Urinary bladder (tissue), 4 donors: ENCODE measurements around the gene CHKB. TPM values are rescaled to one million over a fixed set of nuclear protein-coding genes. Genes with fewer than 3 reads are reported as not detected.

Experiments
- DNase-seq: peaks from one replicate; pipeline ENCODE4 v3.0.0-alpha.2; 2015; ENCODE audit errors: extremely low spot score
- H3K27ac ChIP-seq: one replicate; pipeline ENCODE4 v1.5.1; 2013; ENCODE audit warnings: low read depth, mild to moderate bottlenecking, moderate library complexity
- H3K36me3 ChIP-seq: one replicate; pipeline ENCODE4 v1.6.1; 2013; ENCODE audit warnings: mild to moderate bottlenecking, moderate library complexity; ENCODE audit not compliant: insufficient read depth
- H3K4me1 ChIP-seq: one replicate; pipeline ENCODE4 v1.6.1; 2013; ENCODE audit warnings: mild to moderate bottlenecking, moderate library complexity; ENCODE audit not compliant: insufficient read depth
- H3K4me3 ChIP-seq: one replicate; pipeline ENCODE4 v1.5.1; 2013; ENCODE audit warnings: low read depth, low read length
- whole genome bisulfite sequencing: extraction: QIAGEN DNeasy Blood & Tissue Kit; methylation state at CpG from one replicate; pipeline ENCODE4 v1.1.7; 2013; 5-methylcytosine and 5-hydroxymethylcytosine counted together
- polyA plus RNA-seq: library from polyadenylated mRNA; stranded (reverse); fragments of 200-250 nt; gene quantifications from one replicate; pipeline ENCODE4 v1.2.3, GENCODE V29; 2013
- total RNA-seq: library from RNA; depleted of rRNA; stranded (reverse); fragments of >200 nt; gene quantifications from one replicate; pipeline ENCODE4 v1.2.3, GENCODE V29; 2014
- donor health status: healthy with polysubstance abuse.
- donor health status: healthy.

The CHKB gene
- total and polyA plus RNA-seq, 2 donors, result 28.0 to 45.7 TPM

GRCh38 chr22:50532824-50533796 is 49.5 kb downstream of the CHKB start:
- Histone ChIP-seq H3K27ac (no peak overlapping the region), H3K4me1 (peaks cover 1% of the 10 kb centered on the region), H3K36me3 (no peaks in the 10 kb centered on the region), H3K4me3 (no peak overlapping the region)
- WGBS, result 64% methylated on average over 19 of the region's 19 CpGs
- DNase-seq, result no peak

GRCh38 chr22:50531962-50532674 is 50.5 kb downstream of the CHKB start:
- 2% methylated on average over 56 of the region's 56 CpGs for WGBS

GRCh38 chr22:50531546-50531961 is 51.1 kb downstream of the CHKB start:
- WGBS, result 2% methylated on average over 44 of the region's 44 CpGs
- DNase-seq, result no peak
- Histone ChIP-seq H3K27ac (peak overlapping the region; percentile 24), H3K4me1 (peaks cover 1% of the 10 kb centered on the region), H3K4me3 (peak overlapping the region; percentile 55), H3K36me3 (no peaks in the 10 kb centered on the region)

More at GRCh38 chr22:50531962-50532674, 50.5 kb downstream of the CHKB start:
- Histone ChIP-seq H3K36me3 (no peaks in the 10 kb centered on the region), H3K4me1 (peaks cover 1% of the 10 kb centered on the region), H3K27ac (peak overlapping the region; percentile 24), H3K4me3 (peak overlapping the region; percentile 55)
- no peak for DNase-seq

DNA sequence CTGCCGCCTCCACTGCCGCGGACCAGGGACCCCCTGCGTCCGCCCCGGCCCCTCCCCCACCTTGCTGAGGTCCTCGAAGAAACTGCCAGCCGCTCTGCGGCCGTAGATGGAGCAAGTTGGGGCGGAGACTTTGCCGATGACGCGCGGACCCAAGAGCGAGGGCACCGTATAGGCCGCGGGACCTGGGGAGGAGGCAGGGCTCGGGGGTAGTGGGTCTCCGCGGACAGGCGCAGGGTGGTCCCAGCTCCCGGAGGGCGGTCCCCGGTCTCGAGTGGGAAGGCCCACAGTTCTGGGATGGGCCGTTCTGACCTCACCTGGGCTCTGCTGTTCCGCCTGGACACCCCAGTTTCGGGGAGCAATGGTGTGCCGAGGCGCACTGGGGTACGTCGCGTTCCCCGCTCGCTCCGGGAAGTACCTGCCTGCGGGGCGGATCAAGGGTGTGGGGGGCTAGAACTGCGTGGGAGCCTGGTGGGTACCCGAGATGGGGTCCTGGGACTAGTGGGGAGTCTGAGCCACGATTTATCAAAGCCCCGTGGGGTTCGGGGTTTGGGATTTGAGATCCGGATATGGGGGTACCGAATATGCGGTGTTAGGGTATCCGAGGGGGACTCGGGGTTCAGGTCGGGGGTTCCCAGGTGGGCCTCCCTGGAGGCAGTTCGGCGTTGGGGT is 51.6 kb downstream of the CHKB start:
- H3K4me3 ChIP-seq, result peak overlapping the region; percentile 55
- H3K27ac ChIP-seq, result peak overlapping the region; percentile 84
- H3K4me1 ChIP-seq, result peaks cover 1% of the 10 kb centered on the region

DNA sequence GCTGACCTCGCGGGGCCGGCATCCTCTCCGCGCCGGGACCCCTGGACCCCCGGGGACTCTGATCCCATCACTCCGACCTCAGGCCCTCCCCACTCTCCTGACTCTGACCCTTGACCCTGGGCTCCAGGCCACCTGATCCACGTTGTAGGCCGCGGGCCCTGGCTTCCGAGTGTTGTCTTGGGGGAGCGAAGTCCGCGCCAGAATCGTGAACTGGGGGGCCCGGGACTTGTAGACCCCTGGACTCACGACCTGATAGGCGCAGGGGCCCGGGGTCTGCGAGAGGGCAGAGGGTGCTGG is 52.1 kb downstream of the CHKB start:
- Histone ChIP-seq H3K27ac (peak overlapping the region; percentile 84), H3K36me3 (no peaks in the 10 kb centered on the region), H3K4me1 (peaks cover 1% of the 10 kb centered on the region), H3K4me3 (peak overlapping the region; percentile 55)
- no peak for DNase-seq
- 2% methylated on average over 21 of the region's 21 CpGs for WGBS

More for the DNA sequence above, 51.6 kb downstream of the CHKB start:
- DNase-seq, result no peak
- WGBS, result 6% methylated on average over 53 of the region's 53 CpGs
- no peaks in the 10 kb centered on the region for H3K36me3 ChIP-seq

DNA sequence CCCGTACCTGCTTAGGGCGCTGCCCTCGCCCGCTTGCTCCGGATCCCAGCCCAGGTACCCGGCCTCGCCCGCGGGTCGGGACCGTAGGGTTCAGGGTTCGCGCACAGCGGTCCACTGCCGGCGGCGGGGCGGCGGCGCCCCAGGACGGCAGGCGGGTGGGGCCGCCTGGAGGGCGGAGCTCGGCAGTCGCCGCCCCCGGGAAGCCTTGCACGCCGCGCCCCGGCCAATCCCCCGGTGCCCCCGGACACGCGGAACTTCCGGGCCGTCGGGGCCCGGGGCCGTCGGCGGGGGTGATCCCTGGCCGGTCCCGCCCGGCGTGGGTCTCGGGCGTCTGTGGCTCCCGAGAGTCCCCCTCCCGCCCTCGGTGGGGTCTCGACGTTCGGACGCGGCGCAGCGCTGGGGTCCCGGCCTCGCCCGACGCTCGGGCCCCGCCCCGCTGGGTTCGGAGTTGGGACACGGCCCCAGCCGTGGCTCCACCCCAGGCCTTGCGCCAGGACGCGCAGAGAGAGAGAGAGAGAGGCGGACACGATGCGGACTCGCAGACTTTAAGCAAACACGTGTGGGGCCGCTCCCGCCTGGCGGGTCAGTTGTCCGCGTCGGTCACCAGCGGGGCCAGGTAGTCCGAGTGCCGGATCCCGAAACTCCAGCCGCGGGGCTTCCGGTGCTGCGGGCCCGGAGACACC is 52.6 kb downstream of the CHKB start, which contains the start of gene TYMP:
TSS of gene TYMP (minus strand) at position 116 of the 683 bp plus-strand sequence. CDS start 303 bp downstream, outside the sequence.
- peak within 1 kb of the TSS; percentile 55 for H3K4me3 ChIP-seq

DNA sequence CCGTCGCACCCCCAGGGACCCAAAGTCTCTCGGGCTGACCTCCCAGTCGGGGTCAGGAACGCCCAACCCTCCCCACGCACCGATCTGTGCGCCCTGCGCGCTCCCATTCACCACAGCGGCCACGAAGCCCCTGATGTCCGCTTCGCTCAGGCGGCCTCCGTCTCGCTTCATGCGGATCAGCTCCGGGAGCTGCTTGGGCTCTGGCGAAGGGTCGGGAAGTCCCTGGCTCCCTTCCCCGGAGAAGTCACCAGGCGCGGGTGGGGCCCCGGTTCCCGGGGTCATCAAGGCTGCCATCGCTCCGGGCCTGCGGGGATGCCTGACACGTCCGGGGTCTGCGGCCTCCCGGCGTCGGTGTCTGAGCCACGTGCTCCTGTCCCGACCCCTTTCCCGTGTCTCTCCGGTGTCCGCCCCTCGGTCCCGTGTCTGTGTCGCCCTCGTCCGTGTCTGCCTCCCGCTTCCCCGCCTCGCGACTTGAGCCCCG is 53.2 kb downstream of the CHKB start:
- peak overlapping the region; percentile 55 for H3K4me3 ChIP-seq
- H3K27ac ChIP-seq, result peak overlapping the region; percentile 31
- peaks cover 1% of the 10 kb centered on the region for H3K4me1 ChIP-seq
- DNase-seq, result no peak
- 12% methylated on average over 50 of the region's 50 CpGs for whole genome bisulfite sequencing
- no peaks in the 10 kb centered on the region for H3K36me3 ChIP-seq

More for the DNA sequence above, 52.6 kb downstream of the CHKB start, which contains the start of gene TYMP:
- no peak for DNase-seq
- peaks cover 1% of the 10 kb centered on the region for H3K4me1 ChIP-seq
- no peaks in the 10 kb centered on the region for H3K36me3 ChIP-seq
- peak within 1 kb of the TSS; percentile 84 for H3K27ac ChIP-seq
- 1% methylated on average over 92 of the region's 92 CpGs for WGBS

Other genes starting within 250 kb of the CHKB start
- 31.1 TPM for gene PPP6R2, start 239.5 kb downstream of the CHKB start, total RNA-seq
- gene PPP6R2, start 239.5 kb downstream of the CHKB start, polyA plus RNA-seq, result 46.0 TPM
- 28.3 TPM for gene SBF1, start 107.8 kb downstream of the CHKB start, total RNA-seq
- 44.8 TPM for gene SBF1, start 107.8 kb downstream of the CHKB start, polyA plus RNA-seq
- 0.37 TPM for gene ADM2, start 101.3 kb downstream of the CHKB start, total RNA-seq
- gene ADM2, start 101.3 kb downstream of the CHKB start, polyA plus RNA-seq, result 0.11 TPM
- not detected for gene MIOX, start 96.0 kb downstream of the CHKB start, total RNA-seq
- gene MIOX, start 96.0 kb downstream of the CHKB start, polyA plus RNA-seq, result not detected
- gene LMF2, start 75.1 kb downstream of the CHKB start, total RNA-seq, result 21.4 TPM
- gene LMF2, start 75.1 kb downstream of the CHKB start, polyA plus RNA-seq, result 61.3 TPM
- gene NCAPH2, start 74.6 kb downstream of the CHKB start, total RNA-seq, result 27.5 TPM
- 38.4 TPM for gene NCAPH2, start 74.6 kb downstream of the CHKB start, polyA plus RNA-seq
- 0.79 TPM for gene SCO2, start 57.3 kb downstream of the CHKB start, total RNA-seq
- gene SCO2, start 57.3 kb downstream of the CHKB start, polyA plus RNA-seq, result 3.3 TPM
- 9.5 TPM for gene TYMP, start 52.8 kb downstream of the CHKB start, total RNA-seq
- gene TYMP, start 52.8 kb downstream of the CHKB start, polyA plus RNA-seq, result 84.1 TPM
- gene KLHDC7B, start 37.0 kb downstream of the CHKB start, total RNA-seq, result 0.11 TPM
- gene KLHDC7B, start 37.0 kb downstream of the CHKB start, polyA plus RNA-seq, result 0.33 TPM
- gene SYCE3, start 19.9 kb downstream of the CHKB start, total RNA-seq, result not detected
- gene SYCE3, start 19.9 kb downstream of the CHKB start, polyA plus RNA-seq, result not detected
- gene CPT1B, start 4.4 kb downstream of the CHKB start, total RNA-seq, result 6.2 TPM
- gene CPT1B, start 4.4 kb downstream of the CHKB start, polyA plus RNA-seq, result 5.5 TPM
- 1.2 TPM for gene MAPK8IP2, start 17.9 kb upstream of the CHKB start, total RNA-seq
- 1.6 TPM for gene MAPK8IP2, start 17.9 kb upstream of the CHKB start, polyA plus RNA-seq
- 8.7 TPM for gene ARSA, start 45.3 kb upstream of the CHKB start, total RNA-seq
- gene ARSA, start 45.3 kb upstream of the CHKB start, polyA plus RNA-seq, result 36.3 TPM
- 8.1 TPM for gene SHANK3, start 90.0 kb upstream of the CHKB start, total RNA-seq
- gene SHANK3, start 90.0 kb upstream of the CHKB start, polyA plus RNA-seq, result 18.5 TPM
- not detected for gene ACR, start 155.4 kb upstream of the CHKB start, total RNA-seq
- 0.30 TPM for gene ACR, start 155.4 kb upstream of the CHKB start, polyA plus RNA-seq
- 9.5 TPM for gene RABL2B, start 200.8 kb upstream of the CHKB start, total RNA-seq
- gene RABL2B, start 200.8 kb upstream of the CHKB start, polyA plus RNA-seq, result 21.0 TPM